Measurements from ENCODE around the gene GNAS-AS1.

GNAS-AS1 gene

GRCh38 chr20:58810116-58810878, 40.4 kb downstream of the GNAS-AS1 start:
- DNase-seq (ENCODE audit: low read depth in 2 of 2), result no peak

- no peak for DNase-seq (ENCODE audit: low read depth in 2 of 2)
Observed at GRCh38 chr20:58808271-58809046, 42.2 kb downstream of the GNAS-AS1 start.

GRCh38 chr20:58807801-58808200, 42.9 kb downstream of the GNAS-AS1 start:
- DNase-seq (ENCODE audit: low read depth in 2 of 2), result no peak

GRCh38 chr20:58803533-58803932, 47.2 kb downstream of the GNAS-AS1 start:
- no peak for DNase-seq (ENCODE audit: low read depth in 2 of 2)

- DNase-seq (ENCODE audit: low read depth in 2 of 2), result no peak
Observed at GRCh38 chr20:58802061-58802460, 48.6 kb downstream of the GNAS-AS1 start.

GRCh38 chr20:58800134-58800871, 50.4 kb downstream of the GNAS-AS1 start:
- no peak for DNase-seq (ENCODE audit: low read depth in 2 of 2)

GRCh38 chr20:58797371-58798338, 53.0 kb downstream of the GNAS-AS1 start:
- DNase-seq (ENCODE audit: low read depth in 2 of 2), result no peak

GRCh38 chr20:58795923-58796245, 54.8 kb downstream of the GNAS-AS1 start:
- DNase-seq (ENCODE audit: low read depth in 2 of 2), result no peak

GRCh38 chr20:58795181-58795922, 55.4 kb downstream of the GNAS-AS1 start:
- no peak for DNase-seq (ENCODE audit: low read depth in 2 of 2)

- no peak for DNase-seq (ENCODE audit: low read depth in 2 of 2)
Observed at GRCh38 chr20:58794510-58795180, 56.1 kb downstream of the GNAS-AS1 start.

- DNase-seq (ENCODE audit: low read depth in 2 of 2), result no peak
Observed at GRCh38 chr20:58793512-58794420, 56.9 kb downstream of the GNAS-AS1 start.

GRCh38 chr20:58792426-58792825, 58.3 kb downstream of the GNAS-AS1 start:
- DNase-seq (ENCODE audit: low read depth in 2 of 2), result no peak

GRCh38 chr20:58791286-58791685, 59.4 kb downstream of the GNAS-AS1 start:
- DNase-seq (ENCODE audit: low read depth in 2 of 2), result no peak

- no peak for DNase-seq (ENCODE audit: low read depth in 2 of 2)
Observed at GRCh38 chr20:58790454-58790853, 60.2 kb downstream of the GNAS-AS1 start.

- DNase-seq (ENCODE audit: low read depth in 2 of 2), result no peak
Observed at GRCh38 chr20:58788896-58789544, 61.7 kb downstream of the GNAS-AS1 start.

- DNase-seq (ENCODE audit: low read depth in 2 of 2), result no peak
Observed at GRCh38 chr20:58787211-58788005, 63.3 kb downstream of the GNAS-AS1 start.

GRCh38 chr20:58784321-58785074, 66.2 kb downstream of the GNAS-AS1 start:
- no peak for DNase-seq (ENCODE audit: low read depth in 2 of 2)

Data from stimulated activated CD4-positive, alpha-beta T cell treated with anti-CD3 and anti-CD28 coated beads, Interleukin-1b, Interleukin-23, amount 100 ng/mL, for 1 hour (primary cell).